ENCODE results near the gene SEC61A1.

DNA sequence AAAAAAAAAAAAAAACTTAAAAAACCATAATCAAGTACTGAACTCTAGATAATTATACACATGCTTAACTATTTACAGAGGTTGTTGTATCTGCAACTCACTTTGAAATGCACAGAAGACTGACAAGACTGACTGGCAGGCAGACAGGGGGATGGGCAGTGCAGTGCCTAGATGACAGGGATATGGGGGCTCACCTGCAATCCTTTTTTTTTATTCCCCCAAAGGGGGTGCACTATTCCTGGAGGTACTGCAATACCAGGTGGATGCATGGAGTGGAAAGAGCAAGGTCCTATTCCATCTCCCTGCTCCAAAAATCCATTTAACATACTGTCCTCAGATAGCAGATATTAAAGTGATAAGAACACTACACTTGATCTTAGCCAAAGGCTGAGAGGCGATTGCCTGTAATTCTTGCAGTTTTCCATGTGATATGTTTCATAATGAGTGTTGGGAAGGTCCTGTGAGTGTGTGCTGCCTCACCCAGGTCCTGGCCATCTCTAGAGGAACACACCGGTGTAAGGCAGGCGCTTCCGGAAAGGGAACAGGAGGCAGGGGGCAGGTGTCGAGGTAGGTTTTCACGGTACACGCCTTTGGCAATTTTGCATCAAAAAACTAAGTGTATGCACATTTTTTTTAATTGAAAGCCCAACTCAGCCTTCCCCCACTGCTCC is 22.7 kb downstream of the SEC61A1 start:
- TF ChIP-seq POLR2A (IDR thresholded peaks at IDR 0.05) = no peak
- TF ChIP-seq CTCF (IDR thresholded peaks at IDR 0.05) = no peak

Measured in ovary (tissue), 3 donors.